Skeletal muscle satellite cell (primary cell): Measurements from ENCODE around the gene TPRG1.
"Not testable (repeated sequence)": the region's sequence is repeated elsewhere in the genome, so short reads cannot be mapped to it uniquely, and the experiment has no call there.

Experiments
- H3K27me3 ChIP-seq: 2 replicates; pipeline ENCODE4 v1.7.0; 2013; ENCODE audit warnings: low read length; ENCODE audit not compliant: control insufficient read depth, insufficient read depth
- H3K36me3 ChIP-seq: 2 replicates; pipeline ENCODE4 v1.7.0; 2013; ENCODE audit warnings: mild to moderate bottlenecking, control low read depth, low read length; ENCODE audit not compliant: insufficient read depth
- H3K4me1 ChIP-seq: 2 replicates; pipeline ENCODE4 v1.7.0; 2013; ENCODE audit warnings: low read length; ENCODE audit not compliant: control insufficient read depth, insufficient read depth
- H3K4me2 ChIP-seq: 2 replicates; pipeline ENCODE4 v1.7.0; 2013; ENCODE audit warnings: mild to moderate bottlenecking, low read length
- H3K4me3 ChIP-seq: 2 replicates; pipeline ENCODE4 v1.7.0; 2013; ENCODE audit warnings: low read length
- H3K9ac ChIP-seq: 2 replicates; pipeline ENCODE4 v1.7.0; 2013; ENCODE audit warnings: mild to moderate bottlenecking, low read depth, low read length, moderate library complexity
- H3K9me3 ChIP-seq: replicated peaks from 2 replicates; pipeline ENCODE4 v1.7.0; 2013; ENCODE audit warnings: mild to moderate bottlenecking, control low read depth, low read length

Gene TPRG1

GRCh38 chr3:189324538-189325138 is 152.9 kb downstream of the TPRG1 start:
- Histone ChIP-seq H3K4me1 (peaks cover 22% of the 10 kb centered on the region), H3K4me3 (no peak overlapping the region), H3K27me3 (no peaks in the 10 kb centered on the region), H3K4me2 (peak overlapping the region; percentile 35), H3K36me3 (no peaks in the 10 kb centered on the region), H3K9ac (no peak overlapping the region), H3K9me3 (no peaks in the 10 kb centered on the region)

- no peak overlapping the region for H3K9ac ChIP-seq
- peaks cover 22% of the 10 kb centered on the region for H3K4me1 ChIP-seq
- no peaks in the 10 kb centered on the region for H3K36me3 ChIP-seq
- H3K4me3 ChIP-seq: no peak overlapping the region
- H3K27me3 ChIP-seq: no peaks in the 10 kb centered on the region
- no peaks in the 10 kb centered on the region for H3K9me3 ChIP-seq
- no peak overlapping the region for H3K4me2 ChIP-seq
Observed at GRCh38 chr3:189325454-189325853, 153.7 kb downstream of the TPRG1 start.

- H3K4me1 ChIP-seq: peaks cover 15% of the 10 kb centered on the region
- H3K9ac ChIP-seq, H3K4me3 ChIP-seq, H3K36me3 ChIP-seq, H3K9me3 ChIP-seq, H3K4me2 ChIP-seq, H3K27me3 ChIP-seq: not testable (repeated sequence)
Observed at GRCh38 chr3:189329630-189330029, 157.9 kb downstream of the TPRG1 start.

GRCh38 chr3:189330066-189330465 is 158.3 kb downstream of the TPRG1 start:
- no peaks in the 10 kb centered on the region for H3K27me3 ChIP-seq
- H3K4me1 ChIP-seq: peaks cover 15% of the 10 kb centered on the region
- no peaks in the 10 kb centered on the region for H3K9me3 ChIP-seq
- no peak overlapping the region for H3K9ac ChIP-seq
- H3K4me2 ChIP-seq: no peak overlapping the region
- no peaks in the 10 kb centered on the region for H3K36me3 ChIP-seq
- H3K4me3 ChIP-seq: no peak overlapping the region

- H3K9ac ChIP-seq: no peak overlapping the region
- H3K4me3 ChIP-seq: no peak overlapping the region
- no peaks in the 10 kb centered on the region for H3K27me3 ChIP-seq
- no peaks in the 10 kb centered on the region for H3K9me3 ChIP-seq
- peaks cover 10% of the 10 kb centered on the region for H3K4me1 ChIP-seq
- H3K4me2 ChIP-seq: no peak overlapping the region
- H3K36me3 ChIP-seq: no peaks in the 10 kb centered on the region
Observed at GRCh38 chr3:189331002-189331418, 159.2 kb downstream of the TPRG1 start.

GRCh38 chr3:189334064-189334920 is 162.5 kb downstream of the TPRG1 start:
- H3K4me1 ChIP-seq: peaks cover 10% of the 10 kb centered on the region
- no peak overlapping the region for H3K4me2 ChIP-seq
- H3K9me3 ChIP-seq: no peaks in the 10 kb centered on the region
- H3K27me3 ChIP-seq: no peaks in the 10 kb centered on the region
- no peaks in the 10 kb centered on the region for H3K36me3 ChIP-seq
- H3K4me3 ChIP-seq: no peak overlapping the region
- H3K9ac ChIP-seq: no peak overlapping the region

- H3K9ac ChIP-seq: no peak overlapping the region
- H3K27me3 ChIP-seq: no peaks in the 10 kb centered on the region
- H3K4me1 ChIP-seq: peaks cover 10% of the 10 kb centered on the region
- H3K4me3 ChIP-seq: no peak overlapping the region
- H3K4me2 ChIP-seq: no peak overlapping the region
- H3K36me3 ChIP-seq: no peaks in the 10 kb centered on the region
- no peaks in the 10 kb centered on the region for H3K9me3 ChIP-seq
Observed at GRCh38 chr3:189337673-189338091, 165.9 kb downstream of the TPRG1 start.

- H3K9me3 ChIP-seq: no peaks in the 10 kb centered on the region
- no peaks in the 10 kb centered on the region for H3K27me3 ChIP-seq
- H3K36me3 ChIP-seq: no peaks in the 10 kb centered on the region
- no peak overlapping the region for H3K4me3 ChIP-seq
- peaks cover 10% of the 10 kb centered on the region for H3K4me1 ChIP-seq
- H3K4me2 ChIP-seq: no peak overlapping the region
- no peak overlapping the region for H3K9ac ChIP-seq
Observed at GRCh38 chr3:189338366-189338765, 166.6 kb downstream of the TPRG1 start.

GRCh38 chr3:189339996-189340395 is 168.2 kb downstream of the TPRG1 start:
- Histone ChIP-seq H3K4me1 (peaks cover under 1% of the 10 kb centered on the region), H3K4me3 (no peak overlapping the region), H3K4me2 (no peak overlapping the region), H3K9me3 (no peaks in the 10 kb centered on the region), H3K9ac (no peak overlapping the region), H3K36me3 (no peaks in the 10 kb centered on the region), H3K27me3 (no peaks in the 10 kb centered on the region)

GRCh38 chr3:189340680-189341460 is 169.1 kb downstream of the TPRG1 start:
- Histone ChIP-seq H3K9ac (no peak overlapping the region), H3K4me1 (no peaks in the 10 kb centered on the region), H3K4me2 (no peak overlapping the region), H3K27me3 (no peaks in the 10 kb centered on the region), H3K36me3 (no peaks in the 10 kb centered on the region), H3K9me3 (no peaks in the 10 kb centered on the region), H3K4me3 (no peak overlapping the region)

- Histone ChIP-seq H3K36me3 (no peaks in the 10 kb centered on the region), H3K27me3 (no peaks in the 10 kb centered on the region), H3K4me3 (no peak overlapping the region), H3K4me2 (no peak overlapping the region), H3K9me3 (no peaks in the 10 kb centered on the region), H3K9ac (no peak overlapping the region), H3K4me1 (no peaks in the 10 kb centered on the region)
Observed at GRCh38 chr3:189342811-189343210, 171.0 kb downstream of the TPRG1 start.
